Kidney (tissue), 14 donors: ENCODE data around the gene TSPAN15. TPM values are rescaled to one million over a fixed set of nuclear protein-coding genes. Genes with fewer than 3 reads are reported as not detected.

Experiments
- DNase-seq, 5 donors: peaks; one replicate each; pipeline ENCODE4 v3.0.0-alpha.2; 2013 to 2020
- FAIRE-seq: peaks from 2 replicates; lab custom pipeline; 2012; peaks lifted over from hg19 to GRCh38; lab: Jason Lieb, UNC
- H3K27ac ChIP-seq, 2 donors: one replicate each; pipeline ENCODE4 v1.7.0; 2013; ENCODE audit warnings: low read depth in 2 of 2, low read length in 2 of 2, inconsistent platforms in 1 of 2
- H3K27me3 ChIP-seq: one replicate; pipeline ENCODE4 v1.7.1; 2013; ENCODE audit warnings: low read length, inconsistent platforms; ENCODE audit not compliant: control insufficient read depth, insufficient read depth
- H3K36me3 ChIP-seq, 3 donors: one replicate each; pipeline versions ENCODE4 v1.7.0 to v1.7.1; 2013; ENCODE audit warnings: low read length in 3 of 3, control low read depth in 1 of 3, inconsistent platforms in 1 of 3; ENCODE audit not compliant: insufficient read depth in 3 of 3, control insufficient read depth in 2 of 3
- H3K4me1 ChIP-seq, 3 donors: one replicate each; pipeline versions ENCODE4 v1.7.0 to v1.7.1; 2013; ENCODE audit warnings: low read length in 3 of 3, inconsistent platforms in 1 of 3, low read depth in 1 of 3; ENCODE audit not compliant: control insufficient read depth in 2 of 3, insufficient read depth in 2 of 3
- H3K4me3 ChIP-seq, 3 donors: one replicate each; pipeline versions ENCODE4 v1.7.0 to v1.8.1; 2013; ENCODE audit warnings: low read length in 3 of 3, control low read depth in 1 of 3, inconsistent platforms in 1 of 3
- H3K9ac ChIP-seq, 3 donors: one replicate each; pipeline versions ENCODE4 v1.7.0 to v1.7.1; 2013; ENCODE audit warnings: low read length in 3 of 3, control low read depth in 1 of 3, inconsistent platforms in 1 of 3
- H3K9me3 ChIP-seq, 3 donors: one replicate each; pipeline versions ENCODE4 v1.7.0 to v1.7.1; 2013; ENCODE audit warnings: low read length in 3 of 3, control low read depth in 1 of 3, inconsistent platforms in 1 of 3; ENCODE audit not compliant: control insufficient read depth in 2 of 3, insufficient read depth in 1 of 3
- CTCF ChIP-seq: IDR thresholded peaks from 3 replicates; pipeline ENCODE4 v1.5.1; 2012; ENCODE audit warnings: mild to moderate bottlenecking, moderate library complexity, borderline replicate concordance; ENCODE audit not compliant: insufficient read depth; ENCODE audit errors: extremely low read depth
- intact Hi-C: fragments of 100-400 bp; cut with DNase I; formaldehyde crosslinking; loops from one replicate; pipeline ENCODE4 v1.11.1; 2022
- polyA plus RNA-seq: library from polyadenylated mRNA; stranded (reverse); fragments of 350-450 nt; fragmentation: Illumina TruSeq; extraction: RNeasy Lipid Tissue Mini Kit (QIAGEN cat#74804); gene quantifications from one replicate; pipeline ENCODE4 v1.2.3, GENCODE V29; 2014; ENCODE audit warnings: low read depth, low replicate concordance; ENCODE audit not compliant: insufficient read depth
- total RNA-seq: library from RNA; stranded (reverse); fragmentation: NEBNext Ultra II Directional; extraction: Animal tissue kit (Norgen Biotek cat#: 25700); gene quantifications from one replicate; pipeline ENCODE4 v1.2.1, GENCODE V29; 2021
- donor health status: control.
- donor health status: control.
- donor health status: control.
- donor health status: control.
- donor health status: control.
- donor health status: DM: yes; HTN: yes; CAD: no.
- donor health status: Normal renal cell carcinoma (clear cell type).

The TSPAN15 gene
- total and polyA plus RNA-seq, 2 donors from 2014 or later = 28.2 to 65.4 TPM

DNA sequence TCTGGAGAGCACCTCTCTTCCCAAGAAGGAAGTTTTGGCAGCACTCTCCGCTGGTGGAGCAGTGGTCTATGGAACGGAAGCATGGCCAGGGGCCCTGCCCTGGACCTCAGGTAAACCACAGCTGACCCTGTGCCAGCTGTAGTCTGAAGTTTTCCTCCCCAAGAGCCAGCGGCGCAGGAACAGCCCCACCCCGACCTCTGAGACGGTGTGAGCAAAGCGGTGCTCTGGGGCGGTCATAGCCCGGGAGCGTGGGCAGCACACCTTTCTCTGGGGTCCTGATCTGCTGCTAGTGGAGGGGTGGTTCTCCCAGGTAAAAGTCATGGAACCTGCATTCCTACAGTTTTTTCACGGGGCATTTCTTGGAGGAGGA, 52.6 kb downstream of the TSPAN15 start:
- DNase-seq = no peak
- no peaks in the 10 kb centered on the region for H3K27me3 ChIP-seq
- H3K9ac ChIP-seq = no peak overlapping the region
- peaks cover 0 to 5% (median 0%) of the 10 kb centered on the region in 3 donors for H3K4me1 ChIP-seq
- no peaks in the 10 kb centered on the region for H3K9me3 ChIP-seq
- intact Hi-C loops = no loop called here
- H3K27ac ChIP-seq = no peak overlapping the region
- TF ChIP-seq CTCF = no peak
- no peak for FAIRE-seq
- H3K4me3 ChIP-seq = no peak overlapping the region
- H3K36me3 ChIP-seq = no peaks in the 10 kb centered on the region

DNA sequence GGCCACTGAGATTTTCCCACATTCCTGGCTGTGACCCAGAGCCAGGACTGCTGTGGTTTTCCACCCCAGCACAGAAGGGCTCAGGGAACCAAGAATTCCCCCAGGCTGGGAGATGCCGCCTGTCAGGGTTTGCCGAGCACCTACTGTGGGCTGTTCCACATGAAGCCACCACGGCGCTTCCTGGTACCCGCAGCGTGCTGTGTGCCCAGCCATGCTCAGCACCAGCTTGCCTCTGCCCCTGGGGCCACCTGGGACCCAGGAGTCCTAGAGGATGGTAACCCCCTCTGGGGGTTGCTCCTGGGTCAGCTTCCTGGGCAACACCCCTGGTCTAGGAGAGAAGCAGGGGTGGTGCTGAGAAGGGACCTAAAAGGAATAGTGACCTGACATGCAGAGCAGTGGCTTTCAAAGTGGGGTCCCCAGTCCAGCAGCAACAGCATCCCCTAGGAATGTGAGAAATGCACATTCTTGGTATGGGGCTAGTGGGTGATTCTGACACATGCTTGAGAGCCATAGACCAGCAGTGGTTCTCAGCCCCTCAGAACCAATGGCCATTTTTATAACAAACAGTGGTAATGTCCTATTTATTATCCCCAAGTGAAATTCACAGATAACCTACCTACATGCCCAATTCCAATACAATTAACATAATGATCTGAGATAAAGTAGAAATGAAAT, 53.4 kb downstream of the TSPAN15 start:
- no peaks in the 10 kb centered on the region for H3K9me3 ChIP-seq
- no peak overlapping the region for H3K9ac ChIP-seq
- no peak for TF ChIP-seq CTCF
- H3K4me1 ChIP-seq = peaks cover 0 to 5% (median 0%) of the 10 kb centered on the region in 3 donors
- no peaks in the 10 kb centered on the region for H3K27me3 ChIP-seq
- intact Hi-C loops = loop anchor here (5.0 kb wide), 1 partner anchor 77 kb away; no protein-coding TSS in a partner anchor
- peak in 1 of 5 donors; percentile 28 for DNase-seq
- H3K27ac ChIP-seq = no peak overlapping the region
- H3K4me3 ChIP-seq = no peak overlapping the region
- no peaks in the 10 kb centered on the region for H3K36me3 ChIP-seq
- no peak for FAIRE-seq

DNA sequence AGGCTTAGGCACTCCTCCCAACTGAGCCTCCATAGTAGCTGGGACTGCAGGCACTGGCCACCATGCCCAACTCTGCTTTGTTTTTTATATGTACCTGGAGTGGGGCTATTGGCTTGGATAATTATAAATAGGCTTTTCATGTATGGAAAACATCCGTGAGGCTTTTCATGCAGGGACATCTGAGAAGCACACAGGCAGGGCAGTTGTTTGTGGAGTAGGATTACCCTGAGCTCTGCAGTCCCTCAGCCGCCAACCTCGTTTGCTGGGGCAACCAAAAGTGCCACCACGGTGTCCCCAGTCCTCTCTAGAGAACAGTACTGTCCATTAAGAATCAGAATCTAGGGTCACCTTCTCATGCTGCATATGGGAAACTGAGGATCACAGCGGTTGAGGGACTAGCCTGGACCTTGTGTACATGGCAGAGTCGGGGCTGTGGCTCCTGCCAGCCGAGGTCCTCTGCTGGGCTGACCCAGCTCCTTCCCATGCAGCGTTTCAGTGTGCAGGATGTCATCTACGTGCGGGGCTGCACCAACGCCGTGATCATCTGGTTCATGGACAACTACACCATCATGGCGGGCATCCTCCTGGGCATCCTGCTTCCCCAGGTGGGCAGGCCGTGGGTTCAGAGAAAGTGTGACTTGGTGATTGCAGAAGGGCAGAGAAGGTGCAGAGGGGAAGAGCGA, 54.5 kb downstream of the TSPAN15 start:
- no peaks in the 10 kb centered on the region for H3K27me3 ChIP-seq
- TF ChIP-seq CTCF = no peak
- H3K36me3 ChIP-seq = no peaks in the 10 kb centered on the region
- intact Hi-C loops = loop anchor here (5.0 kb wide), 1 partner anchor 78 kb away; no protein-coding TSS in a partner anchor
- H3K4me3 ChIP-seq = no peak overlapping the region
- no peaks in the 10 kb centered on the region for H3K9me3 ChIP-seq
- no peak overlapping the region for H3K27ac ChIP-seq
- peaks cover 0 to 5% (median 0%) of the 10 kb centered on the region in 3 donors for H3K4me1 ChIP-seq
- no peak for DNase-seq
- no peak overlapping the region for H3K9ac ChIP-seq
- FAIRE-seq = no peak
